Smooth muscle cell (in vitro differentiated cells): ENCODE data around the gene LRRC1. TPM values are rescaled to one million over a fixed set of nuclear protein-coding genes. Genes with fewer than 3 reads are reported as not detected.
A peak's percentile ranks its signal among the peaks of the same experiment; 100 is the strongest.

ENCODE experiments used
- DNase-seq: peaks from one replicate; lab custom pipeline; 2025; ENCODE audit not compliant: unreplicated experiment; lab: John Stamatoyannopoulos, UW
- H2AFZ ChIP-seq: fragments of 200-600 bp; sonication (generic); 2 replicates; pipeline ENCODE4 v1.6.0; 2016; ENCODE audit warnings: antibody characterized with exemption, low read depth, mild to moderate bottlenecking
- H3F3A ChIP-seq: fragments of 200-600 bp; sonication (generic); 2 replicates; pipeline ENCODE4 v1.6.0; 2017; ENCODE audit warnings: antibody characterized with exemption, low read depth
- H3K27ac ChIP-seq: fragments of 200-600 bp; sonication (generic); 2 replicates; pipeline ENCODE4 v1.5.1; 2016; ENCODE audit warnings: low read depth, mild to moderate bottlenecking
- H3K27me3 ChIP-seq: fragments of 200-600 bp; sonication (generic); 2 replicates; pipeline ENCODE4 v1.6.1; 2016; ENCODE audit warnings: low read depth, mild to moderate bottlenecking
- H3K36me3 ChIP-seq: fragments of 200-600 bp; sonication (generic); 2 replicates; pipeline ENCODE4 v1.5.1; 2016; ENCODE audit warnings: low read depth
- H3K4me1 ChIP-seq: fragments of 200-600 bp; sonication (generic); 2 replicates; pipeline ENCODE4 v1.5.1; 2016; ENCODE audit warnings: low read depth
- H3K4me2 ChIP-seq: fragments of 200-600 bp; sonication (generic); 2 replicates; pipeline ENCODE4 v1.6.0; 2016; ENCODE audit warnings: mild to moderate bottlenecking
- H3K4me3 ChIP-seq: fragments of 200-600 bp; sonication (generic); 2 replicates; pipeline ENCODE4 v1.5.1; 2016; ENCODE audit warnings: mild to moderate bottlenecking
- H3K79me2 ChIP-seq: fragments of 200-600 bp; sonication (generic); 2 replicates; pipeline ENCODE4 v1.6.0; 2016; ENCODE audit warnings: low read depth, mild to moderate bottlenecking
- H3K9ac ChIP-seq: fragments of 200-600 bp; sonication (generic); 2 replicates; pipeline ENCODE4 v1.6.0; 2016; ENCODE audit warnings: low read depth
- H3K9me3 ChIP-seq: fragments of 200-600 bp; sonication (generic); replicated peaks from 2 replicates; pipeline ENCODE4 v1.5.1; 2016; ENCODE audit warnings: low read depth
- H4K20me1 ChIP-seq: fragments of 200-600 bp; sonication (generic); 2 replicates; pipeline ENCODE4 v1.6.0; 2016; ENCODE audit warnings: low read depth
- CTCF ChIP-seq: fragments of 200-600 bp; sonication (generic); IDR thresholded peaks from 2 replicates; pipeline ENCODE4 v1.5.1; 2017; ENCODE audit warnings: borderline replicate concordance, mild to moderate bottlenecking, antibody characterized with exemption; ENCODE audit not compliant: insufficient read depth, poor library complexity, severe bottlenecking
- WGBS: methylation state at CpG from one replicate; pipeline ENCODE4 v1.1.7; 2016; ENCODE audit warnings: low lambda C conversion rate; 5-methylcytosine and 5-hydroxymethylcytosine counted together
- polyA plus RNA-seq: library from polyadenylated mRNA; unstranded; fragments of >200 nt; fragmentation: Nextera tagmentation; extraction: Ambion mirVana; gene quantifications from 2 replicates; pipeline ENCODE4 v1.2.1, GENCODE V29; 2016
- total RNA-seq: library from RNA; depleted of rRNA; stranded (reverse); fragments of >200 nt; gene quantifications from 2 replicates; pipeline ENCODE4 v1.2.3, GENCODE V29; 2014

The LRRC1 gene
- total and polyA plus RNA-seq, 2 experiments from 2014 or later = 11.8 to 19.9 TPM

- Histone ChIP-seq H4K20me1 (peaks cover 41% of the 10 kb centered on the region), H3F3A (no peaks in the 10 kb centered on the region), H3K4me2 (no peak overlapping the region), H3K27ac (no peak overlapping the region), H3K36me3 (no peaks in the 10 kb centered on the region), H3K4me1 (no peaks in the 10 kb centered on the region), H3K79me2 (peaks cover 74% of the 10 kb centered on the region), H2AFZ (no peak overlapping the region), H3K4me3 (no peak overlapping the region), H3K9ac (no peak overlapping the region), H3K27me3 (no peaks in the 10 kb centered on the region), H3K9me3 (no peaks in the 10 kb centered on the region)
- TF ChIP-seq CTCF = no peak
- no peak for DNase-seq
- WGBS = 87% methylated on average over 7 of the region's 7 CpGs
Observed at GRCh38 chr6:53825532-53826321, 30.9 kb downstream of the LRRC1 start.

GRCh38 chr6:53827531-53827930 is 32.7 kb downstream of the LRRC1 start:
- Histone ChIP-seq H3K27me3 (no peaks in the 10 kb centered on the region), H3K9ac (no peak overlapping the region), H3K4me3 (no peak overlapping the region), H3K79me2 (peaks cover 74% of the 10 kb centered on the region), H3K27ac (no peak overlapping the region), H2AFZ (no peak overlapping the region), H3F3A (no peaks in the 10 kb centered on the region), H3K4me2 (no peak overlapping the region), H3K4me1 (peaks cover 4% of the 10 kb centered on the region), H3K36me3 (no peaks in the 10 kb centered on the region), H3K9me3 (no peaks in the 10 kb centered on the region), H4K20me1 (peaks cover 30% of the 10 kb centered on the region)
- TF ChIP-seq CTCF = no peak
- DNase-seq = no peak
- 83% methylated on average over 1 of the region's 1 CpG for WGBS

- H3K27ac ChIP-seq = peak overlapping the region; percentile 58
- no peaks in the 10 kb centered on the region for H3K27me3 ChIP-seq
- no peak overlapping the region for H3K4me2 ChIP-seq
- H3K36me3 ChIP-seq = no peaks in the 10 kb centered on the region
- H4K20me1 ChIP-seq = peaks cover 33% of the 10 kb centered on the region
- H3K4me1 ChIP-seq = peaks cover 11% of the 10 kb centered on the region
- peaks cover 71% of the 10 kb centered on the region for H3K79me2 ChIP-seq
- H3K9ac ChIP-seq = no peak overlapping the region
- TF ChIP-seq CTCF = no peak
- H2AFZ ChIP-seq = no peak overlapping the region
- peaks cover 4% of the 10 kb centered on the region for H3F3A ChIP-seq
- 93% methylated on average over 2 of the region's 2 CpGs for WGBS
- no peaks in the 10 kb centered on the region for H3K9me3 ChIP-seq
- H3K4me3 ChIP-seq = no peak overlapping the region
- DNase-seq = no peak
Observed at GRCh38 chr6:53828215-53828614, 33.4 kb downstream of the LRRC1 start.
